Endothelial cell of umbilical vein (primary cell): ENCODE measurements around the gene LIPE. TPM values are rescaled to one million over a fixed set of nuclear protein-coding genes. Genes with fewer than 3 reads are reported as not detected.

Experiments used
- BruUV-seq: library from RNA; stranded (reverse); fragments of 400-500 nt; replicated peaks from 2 replicates; lab custom pipeline; 2021; lab: Mats Ljungman, UMichigan
- CTCF ChIA-PET: fragments of 300-600, 350-600 bp; sonication (Branson Sonifier 250); formaldehyde crosslinking; loops from one replicate; lab custom pipeline; 2021; ENCODE audit warnings: antibody characterized with exemption, inconsistent platforms; lab: Charles Lee
- POLR2A ChIA-PET: fragments of 300-600, 350-600 bp; sonication (Branson Sonifier 250); formaldehyde crosslinking; loops from one replicate; lab custom pipeline; 2021; ENCODE audit warnings: antibody characterized with exemption, inconsistent platforms; lab: Charles Lee
- DNase-seq: peaks from one replicate; pipeline ENCODE4 v3.0.0-alpha.2; 2011; ENCODE audit warnings: low read depth, low spot score
- FAIRE-seq: peaks from 2 replicates; lab custom pipeline; 2011; peaks lifted over from hg19 to GRCh38; lab: Jason Lieb, UNC
- H2AFZ ChIP-seq: 2 replicates; pipeline ENCODE4 v1.6.0; 2012; ENCODE audit warnings: low read depth, low read length, control low read depth, inconsistent platforms
- H3K27ac ChIP-seq: 2 replicates; pipeline ENCODE4 v1.5.1; 2011; ENCODE audit warnings: low read depth, mild to moderate bottlenecking, control low read depth, low read length, moderate library complexity; ENCODE audit not compliant: insufficient read depth
- H3K27me3 ChIP-seq, 2 experiments: 2 replicates each; pipeline versions ENCODE4 v1.6.0 to v1.6.1; 2011; ENCODE audit warnings: low read length in 2 of 2, mixed read lengths in 1 of 2; ENCODE audit not compliant: control insufficient read depth in 2 of 2, insufficient read depth in 2 of 2
- H3K36me3 ChIP-seq, 2 experiments: 2 replicates in 1 of 2; 3 replicates in 1 of 2; pipeline ENCODE4 v1.5.1; 2011; ENCODE audit warnings: low read length in 2 of 2, mild to moderate bottlenecking in 1 of 2, moderate library complexity in 1 of 2; ENCODE audit not compliant: control insufficient read depth in 2 of 2, insufficient read depth in 2 of 2; ENCODE audit errors: extremely low read depth in 1 of 2
- H3K4me1 ChIP-seq: 3 replicates; pipeline ENCODE4 v1.5.1; 2011; ENCODE audit warnings: mild to moderate bottlenecking, low read length; ENCODE audit not compliant: control insufficient read depth, insufficient read depth; ENCODE audit errors: extremely low read depth
- H3K4me2 ChIP-seq: 2 replicates; pipeline ENCODE4 v1.6.1; 2011; ENCODE audit warnings: low read length, control low read depth, mixed read lengths; ENCODE audit not compliant: insufficient read depth
- H3K4me3 ChIP-seq, 3 experiments: fragments of 200-600 bp in 1 of 3; sonication (generic), shearing (Covaris generic) in 1 of 3; replicated peaks in 1 of 3; 2 replicates each; pipeline ENCODE4 v1.5.1; 2011 to 2016; ENCODE audit warnings: control low read depth in 3 of 3, low read length in 3 of 3, mild to moderate bottlenecking in 2 of 3, inconsistent platforms in 1 of 3, low read depth in 1 of 3, moderate library complexity in 1 of 3; ENCODE audit not compliant: insufficient read depth in 1 of 3
- H3K79me2 ChIP-seq: 2 replicates; pipeline ENCODE4 v1.6.0; 2012; ENCODE audit warnings: low read length, inconsistent platforms; ENCODE audit not compliant: control insufficient read depth, insufficient read depth
- H3K9ac ChIP-seq: replicated peaks from 2 replicates; pipeline ENCODE3; 2011; ENCODE audit warnings: low read length, control low read depth; ENCODE audit not compliant: insufficient read depth; ENCODE audit errors: extremely low read depth
- H3K9me1 ChIP-seq: replicated peaks from 3 replicates; pipeline ENCODE4 v1.6.0; 2011; ENCODE audit warnings: mild to moderate bottlenecking, low read length; ENCODE audit not compliant: control insufficient read depth, insufficient read depth; ENCODE audit errors: extremely low read depth
- H3K9me3 ChIP-seq: replicated peaks from 2 replicates; pipeline ENCODE4 v1.5.1; 2012; ENCODE audit warnings: low read length, inconsistent platforms; ENCODE audit not compliant: control insufficient read depth, insufficient read depth
- H4K20me1 ChIP-seq: replicated peaks from 2 replicates; pipeline ENCODE3; 2011; ENCODE audit warnings: mild to moderate bottlenecking, low read length; ENCODE audit not compliant: control insufficient read depth, insufficient read depth; ENCODE audit errors: extremely low read depth
- CTCF ChIP-seq, 2 donors: IDR thresholded peaks; 1 replicate in 1 of 2; 2 replicates in 1 of 2; pipeline ENCODE4 v1.5.1; 2011; ENCODE audit warnings: low read length in 2 of 2, mild to moderate bottlenecking in 2 of 2, moderate library complexity in 2 of 2, control low read depth in 1 of 2, inconsistent platforms in 1 of 2, low read depth in 1 of 2; ENCODE audit not compliant: insufficient read depth in 1 of 2; ENCODE audit errors: extremely low read depth in 1 of 2
- EZH2 ChIP-seq: IDR thresholded peaks from 2 replicates; pipeline ENCODE4 v1.6.1; 2012; ENCODE audit warnings: borderline replicate concordance, low read depth, mild to moderate bottlenecking, moderate library complexity, low read length, inconsistent platforms; ENCODE audit not compliant: severe bottlenecking
- FOS ChIP-seq: IDR thresholded peaks from 2 replicates; pipeline ENCODE4 v1.6.1; 2011; ENCODE audit warnings: mild to moderate bottlenecking, low read length, moderate library complexity, borderline replicate concordance; ENCODE audit not compliant: insufficient read depth
- GATA2 ChIP-seq: IDR thresholded peaks from 2 replicates; pipeline ENCODE4 v1.7.0; 2011; ENCODE audit warnings: low read depth, mild to moderate bottlenecking, moderate library complexity, mixed read lengths, low read length; ENCODE audit not compliant: insufficient read length, insufficient read depth
- MAX ChIP-seq: IDR thresholded peaks from 2 replicates; pipeline ENCODE4 v1.6.1; 2011; ENCODE audit not compliant: insufficient read depth, insufficient read length
- MYC ChIP-seq: IDR thresholded peaks from one replicate; pipeline ENCODE4 v1.6.1; 2011; ENCODE audit warnings: mild to moderate bottlenecking, low read depth, low read length
- POLR2A ChIP-seq: IDR thresholded peaks from 2 replicates; pipeline ENCODE4 v1.6.1; 2012; ENCODE audit warnings: low read depth, mild to moderate bottlenecking, control low read depth, low read length
- POLR2AphosphoS5 ChIP-seq: IDR thresholded peaks from 2 replicates; pipeline ENCODE4 v1.6.1; 2012; ENCODE audit warnings: low read depth, mild to moderate bottlenecking, control low read depth, low read length, moderate library complexity; ENCODE audit not compliant: insufficient read depth
- dilution Hi-C: fragments of 300-500 bp; cut with MboI; formaldehyde crosslinking; loops from one replicate; pipeline ENCODE4 v1.15.0; 2019; ENCODE audit warnings: low sequenced_read_pairs; ENCODE audit not compliant: extremely low pct_ligation_motif_present
- intact Hi-C: fragments of 100-400 bp; cut with micrococcal nuclease; formaldehyde crosslinking; loops from one replicate; pipeline ENCODE4 v1.10.0; 2022
- polyA plus RNA-seq, 4 experiments: library from polyadenylated mRNA; depleted of rRNA in 3 of 4; stranded (reverse) in 3 of 4; unstranded in 1 of 4; fragments of >200 nt; gene quantifications; 2 replicates each; pipeline versions ENCODE4 v1.2.1 to v1.2.3, GENCODE V29; 2011 to 2012; ENCODE audit warnings: missing spikeins in 1 of 4
- total RNA-seq: library from RNA; stranded (reverse); gene quantifications from 2 replicates; pipeline ENCODE4 v1.2.3, GENCODE V29; 2021

Gene LIPE
- total and polyA plus RNA-seq, 2 donors (not counting 3 experiments of a cell fraction or from before 2014, with no cell fraction given): 3.8 to 13.5 TPM

- Histone ChIP-seq H3K27ac (peak overlapping the region; percentile 67), H3K9me3 (no peaks in the 10 kb centered on the region), H3K4me2 (peak overlapping the region; percentile 68), H2AFZ (peak overlapping the region; percentile 85), H3K9me1 (no peaks in the 10 kb centered on the region), H4K20me1 (no peaks in the 10 kb centered on the region), H3K4me1 (peaks cover 17% of the 10 kb centered on the region), H3K79me2 (peaks cover 6% of the 10 kb centered on the region), H3K36me3 (no peaks in the 10 kb centered on the region), H3K27me3 (no peaks in the 10 kb centered on the region), H3K9ac (peak overlapping the region; percentile 85), H3K4me3 (peak overlapping the region; percentile 36 to 73 (median 49))
- TF ChIP-seq EZH2: no peak
- no peak for TF ChIP-seq GATA2
- no peak for TF ChIP-seq CTCF (IDR thresholded peaks at IDR 0.05; ENCODE audit: extremely low read depth in 1 of 2, insufficient read depth in 1 of 2, low read depth in 1 of 2, low read length in 2 of 2)
- TF ChIP-seq POLR2A: no peak
- no peak for TF ChIP-seq FOS
- no peak for TF ChIP-seq POLR2AphosphoS5
- TF ChIP-seq MAX: no peak
- no peak for TF ChIP-seq MYC
- POLR2A ChIA-PET: interaction anchor here (1.3 kb wide), 1 partner anchor 11 kb away, joined by 4 read pairs; no protein-coding TSS in a partner anchor
- DNase-seq (no peak), FAIRE-seq (no peak)
- intact Hi-C loops: loop anchor here (1.0 to 5.0 kb wide), 4 partner anchors 26 to 265 kb away; partner anchors contain the start of genes MEGF8 and POU2F2
- BruUV-seq: TSS peak; percentile 95
- dilution Hi-C loops: no loop called here
- CTCF ChIA-PET: interaction anchor here (1.0 to 1.7 kb wide), 9 partner anchors 10 to 289 kb away, joined by 3 to 8 read pairs (median 3); partner anchors contain the start of gene POU2F2
Measured at GRCh38 chr19:42397263-42398166, 29.7 kb downstream of the LIPE start.
